HG03460 (cell line): ENCODE results near the gene MRPS18C.
"Not testable (repeated sequence)": the region's sequence is repeated elsewhere in the genome, so short reads cannot be mapped to it uniquely, and the experiment has no call there.

ENCODE experiments used
- ATAC-seq: cut with Tn5 transposase; IDR thresholded peaks from one replicate; pipeline ENCODE4 v1.9.1; 2021; ENCODE audit not compliant: unreplicated experiment

The MRPS18C gene

DNA sequence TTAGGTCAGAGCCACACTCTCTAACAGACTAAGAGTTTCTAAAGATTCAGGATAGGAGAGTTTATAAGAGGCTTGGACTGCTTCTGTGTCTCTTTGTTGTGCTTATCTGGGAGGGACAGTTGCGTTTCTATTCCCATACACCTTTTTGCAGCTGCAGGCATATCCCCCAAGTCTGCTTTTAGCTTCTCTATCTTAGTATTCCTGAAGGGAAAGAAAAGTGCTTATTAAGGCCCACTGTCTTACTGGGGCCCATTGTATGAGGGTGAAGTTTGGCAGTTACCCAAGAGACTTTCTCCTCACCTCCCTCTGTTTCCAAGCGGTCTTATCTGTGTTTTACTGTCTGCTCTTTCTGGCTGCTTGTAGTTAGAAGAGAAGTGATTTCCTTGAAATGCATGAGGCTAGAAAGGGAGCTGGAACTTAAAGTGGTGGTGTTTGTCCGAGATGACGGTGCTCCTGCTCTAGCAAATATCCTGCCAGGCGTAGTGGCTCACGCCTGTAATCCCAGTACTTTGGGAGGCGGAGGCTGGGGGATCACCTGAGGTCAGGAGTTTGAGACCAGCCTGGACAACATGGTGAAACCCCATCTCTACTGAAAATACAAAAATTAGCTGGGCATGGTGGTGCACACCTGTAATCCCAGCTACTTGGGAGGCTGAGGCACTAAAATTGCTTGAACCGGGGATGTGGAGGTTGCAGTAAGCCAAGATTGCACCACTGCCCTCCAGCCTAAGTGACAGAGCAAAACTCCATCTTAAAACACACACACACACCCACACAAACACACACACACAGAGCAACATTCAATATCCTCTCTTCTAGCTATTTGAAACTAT lies 40.4 kb downstream of the MRPS18C start:
- not testable (repeated sequence) for ATAC-seq

DNA sequence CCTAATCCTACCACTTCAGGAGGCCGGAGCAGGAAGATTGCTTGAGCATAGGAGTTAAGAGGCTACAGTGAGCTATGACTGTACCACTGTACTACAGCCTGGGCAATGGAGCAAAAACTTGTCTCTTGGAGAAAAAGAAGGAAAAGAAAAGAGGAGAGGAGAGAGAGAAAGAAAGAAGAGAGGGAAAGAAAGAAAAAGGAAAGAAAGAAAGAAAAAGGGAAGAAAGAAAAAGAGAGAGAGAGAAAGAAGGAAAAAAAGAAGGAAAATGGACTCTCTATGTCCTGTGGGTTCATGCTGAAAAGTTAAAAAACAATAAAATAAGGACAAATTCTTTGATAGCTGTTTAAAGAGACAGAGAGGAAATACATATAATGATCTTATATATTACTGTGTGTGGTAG lies 42.3 kb downstream of the MRPS18C start:
- ATAC-seq: no peak

DNA sequence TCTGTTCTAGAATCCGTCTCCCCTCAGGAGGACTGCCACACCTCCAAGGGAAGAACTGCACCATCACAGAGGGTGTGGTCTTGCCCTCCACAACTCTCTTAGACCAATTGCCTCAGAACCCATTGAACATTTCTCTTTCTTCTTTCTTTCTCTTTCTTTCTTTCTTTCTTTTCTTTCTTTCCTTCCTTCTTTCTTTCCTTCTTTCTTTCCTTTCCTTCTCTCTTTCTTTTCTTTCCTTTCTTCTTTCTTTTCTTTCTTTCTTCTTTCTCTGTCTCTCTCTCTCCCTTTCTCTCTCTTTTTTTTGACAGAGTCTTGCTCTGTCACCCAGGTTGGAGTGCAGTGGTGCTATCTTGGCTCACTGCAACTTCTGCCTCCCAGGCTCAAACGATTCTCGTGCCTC lies 45.8 kb downstream of the MRPS18C start:
- not testable (repeated sequence) for ATAC-seq

DNA sequence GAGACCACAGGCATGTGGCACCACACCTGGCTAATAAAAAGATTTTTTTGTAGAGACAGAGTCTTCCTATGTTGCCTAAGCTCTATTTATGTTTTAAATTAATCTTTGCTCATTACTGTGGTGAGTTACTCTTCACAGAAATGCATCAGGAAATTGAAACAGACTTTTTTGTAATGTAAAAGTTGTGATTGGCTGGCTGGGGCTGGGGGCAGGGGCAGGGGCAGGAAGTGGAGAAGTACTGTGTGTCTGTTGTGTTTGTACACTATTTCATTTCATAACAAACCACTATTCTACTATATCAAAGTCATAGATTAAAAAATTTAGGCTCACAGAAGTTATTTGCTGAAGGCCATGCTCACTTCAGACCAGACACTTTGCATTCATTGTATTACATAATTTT lies 48.1 kb downstream of the MRPS18C start:
- ATAC-seq: no peak

DNA sequence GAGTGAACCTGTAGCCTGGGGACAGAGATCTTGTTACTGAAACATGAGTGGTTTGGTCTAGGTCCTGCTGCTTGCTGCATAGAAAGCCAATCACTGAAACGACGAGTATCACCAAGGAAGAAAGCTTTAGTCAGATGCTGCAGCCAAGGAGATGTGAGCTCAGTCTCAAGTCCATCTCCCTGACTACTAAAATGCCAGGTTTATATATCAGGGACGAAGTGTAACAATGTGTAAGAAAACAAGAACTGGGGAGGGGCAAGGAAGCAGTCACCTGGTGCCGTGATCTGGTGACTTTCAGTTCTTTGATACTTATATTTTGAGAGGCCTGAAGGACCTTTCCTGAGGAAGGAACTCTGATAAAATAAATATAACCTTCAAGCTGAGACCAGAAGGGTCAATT lies 48.6 kb downstream of the MRPS18C start:
- no peak for ATAC-seq

DNA sequence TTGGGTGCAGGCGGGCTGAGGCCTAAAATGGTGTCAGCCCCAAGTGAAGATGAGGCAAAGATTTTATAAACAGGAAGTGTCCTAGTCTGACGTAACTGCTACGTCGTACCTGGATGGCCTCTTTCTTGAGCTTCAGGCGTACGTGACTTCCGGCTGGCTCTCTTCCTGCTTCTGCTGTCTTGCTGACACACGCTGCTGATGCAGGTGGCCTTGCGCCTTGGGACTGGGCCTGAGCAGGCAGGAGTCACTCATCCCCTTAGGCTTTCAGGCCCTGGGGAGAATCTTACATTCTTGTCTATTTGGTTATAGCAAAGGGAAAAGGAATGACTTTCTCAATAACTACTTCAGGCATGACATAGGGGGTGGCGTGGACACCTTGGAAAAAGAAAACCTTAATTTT lies 49.1 kb downstream of the MRPS18C start:
- ATAC-seq: no peak

DNA sequence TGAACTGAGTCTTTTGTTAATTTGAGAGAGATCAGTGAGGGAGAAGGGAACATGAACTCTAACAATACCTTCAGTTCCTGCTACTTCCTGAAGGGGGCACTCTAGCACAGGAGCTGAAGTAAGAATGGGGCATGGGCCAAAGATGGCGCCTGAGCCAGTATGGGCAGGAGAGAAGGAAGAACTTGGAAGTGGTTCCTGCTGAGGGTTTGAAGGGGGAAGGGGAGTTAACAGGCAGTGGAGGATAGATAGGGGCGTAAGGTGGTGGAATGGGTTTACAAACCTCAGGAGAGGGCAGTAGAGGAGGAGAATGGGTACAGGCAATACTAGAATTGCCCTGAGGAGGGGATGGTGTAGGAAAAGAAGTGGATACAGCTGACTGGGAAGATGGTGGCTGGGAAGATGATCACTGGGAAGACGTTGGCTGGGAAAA lies 53.3 kb downstream of the MRPS18C start:
- ATAC-seq: not testable (repeated sequence)

DNA sequence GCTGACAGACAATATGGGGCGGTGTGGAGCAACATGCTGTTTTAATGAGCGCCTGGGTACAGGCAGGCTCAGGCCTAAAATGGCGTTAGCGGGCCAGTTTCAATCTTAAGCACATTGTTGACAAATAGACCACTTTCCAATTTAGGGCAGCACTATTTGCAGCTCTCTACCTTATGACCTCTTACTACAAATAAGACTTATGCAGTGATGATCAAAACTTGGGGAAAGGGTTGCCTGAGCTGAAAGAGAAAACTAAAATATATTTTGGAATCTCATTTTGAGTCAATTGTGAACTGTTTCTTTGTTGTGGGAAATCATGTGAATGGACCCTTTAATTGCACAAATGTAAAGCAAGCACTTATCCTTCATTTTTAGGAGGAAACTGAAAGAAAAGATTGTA lies 54.6 kb downstream of the MRPS18C start:
- no peak for ATAC-seq
